ENCODE data around the gene STEAP1B.

STEAP1B gene

DNA sequence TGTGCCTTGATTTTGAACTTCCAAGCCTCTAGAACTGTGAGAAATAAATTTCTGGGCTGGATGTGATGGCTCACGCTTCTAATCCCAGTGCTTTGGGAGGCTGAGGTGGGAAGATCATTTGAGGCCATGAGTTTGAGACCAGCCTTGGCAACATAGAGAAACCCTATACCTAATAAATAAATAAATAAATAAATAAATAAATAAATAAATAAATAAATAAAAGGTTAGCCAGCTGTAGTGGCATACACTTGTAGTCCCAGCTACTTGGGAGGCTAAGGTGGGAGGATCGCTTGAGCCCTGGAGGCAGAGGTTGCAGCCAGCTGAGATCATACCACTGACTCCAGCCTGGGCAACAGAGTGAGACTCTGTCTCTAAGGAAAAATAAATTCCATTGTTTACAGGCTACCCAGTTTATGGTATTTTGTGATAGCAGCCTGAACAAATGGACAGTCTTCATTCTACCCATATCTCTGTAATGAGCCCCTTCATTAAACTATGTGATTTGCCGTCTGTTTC is 67.7 kb downstream of the STEAP1B start:
- no peak overlapping the region for H3K9ac ChIP-seq (ENCODE audit: insufficient read length, low read depth)
- no peak overlapping the region for H3K4me3 ChIP-seq (ENCODE audit: insufficient read length, low read depth)
- H3K27me3 ChIP-seq (ENCODE audit: insufficient read depth, insufficient read length) = no peaks in the 10 kb centered on the region
- no peak for TF ChIP-seq ZNF274 (IDR thresholded peaks at IDR 0.05; ENCODE audit: low read depth, low read length)
- no peak for TF ChIP-seq YY1 (IDR thresholded peaks at IDR 0.05; ENCODE audit: insufficient read depth, insufficient read length)
- TF ChIP-seq SUZ12 (IDR thresholded peaks at IDR 0.05; ENCODE audit: extremely low read depth, insufficient read depth, insufficient read length) = no peak
- H3K4me1 ChIP-seq (ENCODE audit: insufficient read depth, insufficient read length) = peaks cover 5% of the 10 kb centered on the region
- no peaks in the 10 kb centered on the region for H3K36me3 ChIP-seq (ENCODE audit: insufficient read depth, insufficient read length, low read length)
- H3K9me3 ChIP-seq (ENCODE audit: insufficient read depth, low read length) = no peaks in the 10 kb centered on the region
- no peak for DNase-seq (ENCODE audit: low read depth, low spot score)

DNA sequence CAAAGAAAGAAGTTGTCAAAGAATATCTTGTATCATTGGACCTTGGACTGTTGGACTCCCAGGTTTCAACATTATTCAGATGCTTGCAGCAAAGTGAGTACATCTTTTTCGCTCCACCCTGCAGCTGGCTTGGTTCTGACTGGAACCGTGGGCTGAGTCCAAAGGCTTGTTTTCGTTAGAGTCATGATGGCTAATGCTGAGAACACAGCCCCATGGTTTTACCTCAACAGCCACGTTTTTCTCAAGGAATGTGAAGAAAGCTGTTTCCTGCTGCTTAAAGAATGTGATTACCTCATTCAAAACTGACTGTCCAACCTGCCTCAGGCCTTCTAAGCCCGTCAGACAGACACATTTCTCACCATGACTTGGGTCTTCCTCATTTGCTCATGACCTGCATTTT is 69.5 kb downstream of the STEAP1B start:
- Histone ChIP-seq H3K4me1 (ENCODE audit: insufficient read depth, insufficient read length) (peaks cover 5% of the 10 kb centered on the region), H3K36me3 (ENCODE audit: insufficient read depth, insufficient read length, low read length) (no peaks in the 10 kb centered on the region), H3K4me3 (ENCODE audit: insufficient read length, low read depth) (no peak overlapping the region), H3K9me3 (ENCODE audit: insufficient read depth, low read length) (no peaks in the 10 kb centered on the region), H3K27me3 (ENCODE audit: insufficient read depth, insufficient read length) (no peaks in the 10 kb centered on the region), H3K9ac (ENCODE audit: insufficient read length, low read depth) (no peak overlapping the region)
- no peak for DNase-seq (ENCODE audit: low read depth, low spot score)
- no peak for TF ChIP-seq YY1 (IDR thresholded peaks at IDR 0.05; ENCODE audit: insufficient read depth, insufficient read length)
- no peak for TF ChIP-seq ZNF274 (IDR thresholded peaks at IDR 0.05; ENCODE audit: low read depth, low read length)
- no peak for TF ChIP-seq SUZ12 (IDR thresholded peaks at IDR 0.05; ENCODE audit: extremely low read depth, insufficient read depth, insufficient read length)

DNA sequence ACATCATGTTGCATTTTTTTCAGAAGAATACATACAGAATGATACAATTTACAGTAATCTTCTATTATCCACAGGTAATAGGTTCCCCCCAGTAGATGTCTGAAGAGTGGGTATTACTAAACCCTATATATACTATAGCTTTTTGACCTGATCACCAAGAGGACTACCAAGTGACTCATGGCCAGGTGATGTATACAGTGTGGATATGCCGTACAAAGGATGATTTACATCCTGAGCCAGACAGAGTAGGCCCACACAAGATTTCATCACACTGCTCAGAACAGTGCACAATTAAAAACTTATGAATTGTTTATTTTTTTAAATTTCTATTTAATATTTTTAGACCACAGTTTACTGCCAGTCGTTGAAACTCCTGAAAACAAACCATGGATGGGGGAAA is 70.6 kb downstream of the STEAP1B start:
- TF ChIP-seq ZNF274 (IDR thresholded peaks at IDR 0.05; ENCODE audit: low read depth, low read length) (no peak), SUZ12 (IDR thresholded peaks at IDR 0.05; ENCODE audit: extremely low read depth, insufficient read depth, insufficient read length) (no peak), YY1 (IDR thresholded peaks at IDR 0.05; ENCODE audit: insufficient read depth, insufficient read length) (no peak)
- H3K36me3 ChIP-seq (ENCODE audit: insufficient read depth, insufficient read length, low read length) = no peaks in the 10 kb centered on the region
- no peak overlapping the region for H3K4me3 ChIP-seq (ENCODE audit: insufficient read length, low read depth)
- peaks cover 5% of the 10 kb centered on the region for H3K4me1 ChIP-seq (ENCODE audit: insufficient read depth, insufficient read length)
- no peak for DNase-seq (ENCODE audit: low read depth, low spot score)
- no peak overlapping the region for H3K9ac ChIP-seq (ENCODE audit: insufficient read length, low read depth)
- H3K27me3 ChIP-seq (ENCODE audit: insufficient read depth, insufficient read length) = no peaks in the 10 kb centered on the region
- H3K9me3 ChIP-seq (ENCODE audit: insufficient read depth, low read length) = no peaks in the 10 kb centered on the region

DNA sequence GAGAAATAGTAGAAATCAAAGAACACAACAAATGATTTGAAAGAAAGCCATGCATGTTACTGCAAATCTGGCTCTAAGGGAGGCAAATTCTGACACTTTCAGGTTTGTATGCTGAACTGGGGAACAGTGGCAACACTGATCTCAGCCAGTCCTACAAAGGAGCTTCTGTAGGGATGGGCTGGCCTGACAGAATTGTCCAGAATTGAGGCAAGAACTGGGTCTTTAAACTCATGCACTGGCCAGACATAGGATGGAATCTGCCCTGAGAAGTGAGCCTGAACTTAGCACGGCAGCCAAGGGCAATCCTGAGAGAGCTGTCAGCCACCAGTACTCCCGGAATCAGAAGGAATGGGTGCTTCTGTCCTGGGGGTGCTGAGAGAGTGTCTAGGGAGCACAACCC is 72.1 kb downstream of the STEAP1B start:
- no peak for TF ChIP-seq YY1 (IDR thresholded peaks at IDR 0.05; ENCODE audit: insufficient read depth, insufficient read length)
- TF ChIP-seq SUZ12 (IDR thresholded peaks at IDR 0.05; ENCODE audit: extremely low read depth, insufficient read depth, insufficient read length) = no peak
- no peak for TF ChIP-seq ZNF274 (IDR thresholded peaks at IDR 0.05; ENCODE audit: low read depth, low read length)
- H3K4me3 ChIP-seq (ENCODE audit: insufficient read length, low read depth) = no peak overlapping the region
- H3K36me3 ChIP-seq (ENCODE audit: insufficient read depth, insufficient read length, low read length) = no peaks in the 10 kb centered on the region
- no peaks in the 10 kb centered on the region for H3K4me1 ChIP-seq (ENCODE audit: insufficient read depth, insufficient read length)
- no peak for DNase-seq (ENCODE audit: low read depth, low spot score)
- no peaks in the 10 kb centered on the region for H3K27me3 ChIP-seq (ENCODE audit: insufficient read depth, insufficient read length)
- no peak overlapping the region for H3K9ac ChIP-seq (ENCODE audit: insufficient read length, low read depth)
- no peaks in the 10 kb centered on the region for H3K9me3 ChIP-seq (ENCODE audit: insufficient read depth, low read length)

DNA sequence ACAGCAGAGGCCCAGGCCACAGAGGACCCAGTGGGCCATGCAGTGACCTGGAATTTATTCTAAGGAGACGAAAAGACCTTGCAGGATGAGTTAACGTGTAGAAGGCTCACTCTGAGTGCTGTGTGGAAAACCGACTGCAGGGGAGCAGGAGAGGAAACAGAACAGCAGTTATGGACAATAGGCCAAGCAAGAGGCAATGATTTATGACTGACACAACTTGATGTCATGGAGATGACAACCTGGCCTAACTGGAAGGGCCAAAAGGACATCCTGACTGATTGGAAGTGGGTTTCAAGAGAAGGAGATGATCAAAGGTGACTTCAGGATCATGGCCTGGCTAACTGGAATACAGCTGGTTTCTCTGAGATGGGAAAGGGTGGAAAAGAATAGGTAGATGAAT is 72.9 kb downstream of the STEAP1B start:
- H3K4me1 ChIP-seq (ENCODE audit: insufficient read depth, insufficient read length) = no peaks in the 10 kb centered on the region
- TF ChIP-seq SUZ12 (IDR thresholded peaks at IDR 0.05; ENCODE audit: extremely low read depth, insufficient read depth, insufficient read length) (no peak), YY1 (IDR thresholded peaks at IDR 0.05; ENCODE audit: insufficient read depth, insufficient read length) (no peak), ZNF274 (IDR thresholded peaks at IDR 0.05; ENCODE audit: low read depth, low read length) (no peak)

DNA sequence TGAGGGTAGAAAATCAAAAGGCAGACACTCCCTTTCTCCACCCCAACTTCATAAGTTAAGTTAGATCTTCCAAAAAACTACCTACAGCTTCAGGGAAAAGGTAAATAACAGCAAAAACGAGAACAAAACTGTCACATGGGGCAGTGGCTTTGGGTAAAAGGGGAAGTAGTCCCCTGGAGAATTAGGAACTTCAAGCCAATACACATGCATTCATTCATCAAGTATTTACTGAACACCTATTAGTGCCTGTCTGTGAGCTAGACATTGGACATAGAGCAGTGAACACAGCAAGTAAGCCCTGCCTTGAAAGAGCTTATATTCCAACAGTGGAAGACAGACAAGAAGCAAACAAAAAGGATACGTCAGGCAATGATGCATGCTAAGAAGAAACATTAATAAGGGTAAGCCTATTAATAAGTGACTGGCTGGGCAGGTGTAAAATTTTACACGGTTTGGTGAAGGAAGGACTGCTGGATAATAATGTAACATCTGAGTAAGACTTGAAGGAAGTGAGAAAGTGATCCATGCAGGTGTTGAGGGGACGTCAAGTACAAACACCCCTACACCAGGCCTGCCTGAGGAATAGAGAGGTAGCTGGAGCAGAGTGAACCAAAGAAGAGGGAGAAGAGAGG is 73.4 kb downstream of the STEAP1B start:
- H3K36me3 ChIP-seq (ENCODE audit: insufficient read depth, insufficient read length, low read length) = no peaks in the 10 kb centered on the region
- no peaks in the 10 kb centered on the region for H3K9me3 ChIP-seq (ENCODE audit: insufficient read depth, low read length)

More for the DNA sequence above, 72.9 kb downstream of the STEAP1B start:
- Histone ChIP-seq H3K9ac (ENCODE audit: insufficient read length, low read depth) (no peak overlapping the region), H3K36me3 (ENCODE audit: insufficient read depth, insufficient read length, low read length) (no peaks in the 10 kb centered on the region), H3K9me3 (ENCODE audit: insufficient read depth, low read length) (no peaks in the 10 kb centered on the region), H3K4me3 (ENCODE audit: insufficient read length, low read depth) (no peak overlapping the region), H3K27me3 (ENCODE audit: insufficient read depth, insufficient read length) (no peaks in the 10 kb centered on the region)
- no peak for DNase-seq (ENCODE audit: low read depth, low spot score)

DNA sequence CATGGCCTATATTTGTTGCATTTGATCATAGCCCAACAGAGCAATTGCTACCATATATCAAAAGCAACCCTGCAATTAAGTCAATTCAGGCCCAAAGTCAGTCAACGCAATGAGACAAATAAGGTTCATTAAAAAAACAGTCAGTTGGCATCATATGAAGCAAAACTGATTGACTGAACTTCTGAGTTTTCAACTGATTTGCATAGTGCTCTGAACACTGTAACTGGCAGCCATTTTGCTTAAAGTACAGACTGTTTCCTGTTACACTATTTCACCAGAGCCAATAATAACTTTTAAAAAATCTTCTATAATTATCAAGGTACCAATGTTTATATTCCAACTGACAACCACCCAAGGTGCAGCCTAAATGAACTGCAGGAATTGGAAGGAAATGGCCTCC is 74.6 kb downstream of the STEAP1B start:
- Histone ChIP-seq H3K4me1 (ENCODE audit: insufficient read depth, insufficient read length) (no peaks in the 10 kb centered on the region), H3K9me3 (ENCODE audit: insufficient read depth, low read length) (no peaks in the 10 kb centered on the region), H3K4me3 (ENCODE audit: insufficient read length, low read depth) (no peak overlapping the region), H3K36me3 (ENCODE audit: insufficient read depth, insufficient read length, low read length) (no peaks in the 10 kb centered on the region), H3K9ac (ENCODE audit: insufficient read length, low read depth) (no peak overlapping the region), H3K27me3 (ENCODE audit: insufficient read depth, insufficient read length) (no peaks in the 10 kb centered on the region)
- TF ChIP-seq ZNF274 (IDR thresholded peaks at IDR 0.05; ENCODE audit: low read depth, low read length) = no peak
- TF ChIP-seq YY1 (IDR thresholded peaks at IDR 0.05; ENCODE audit: insufficient read depth, insufficient read length) = no peak
- TF ChIP-seq SUZ12 (IDR thresholded peaks at IDR 0.05; ENCODE audit: extremely low read depth, insufficient read depth, insufficient read length) = no peak
- DNase-seq (ENCODE audit: low read depth, low spot score) = no peak

More for the DNA sequence above, 73.4 kb downstream of the STEAP1B start:
- no peak overlapping the region for H3K4me3 ChIP-seq (ENCODE audit: insufficient read length, low read depth)
- H3K27me3 ChIP-seq (ENCODE audit: insufficient read depth, insufficient read length) = no peaks in the 10 kb centered on the region
- H3K9ac ChIP-seq (ENCODE audit: insufficient read length, low read depth) = no peak overlapping the region
- TF ChIP-seq SUZ12 (IDR thresholded peaks at IDR 0.05; ENCODE audit: extremely low read depth, insufficient read depth, insufficient read length) (no peak), ZNF274 (IDR thresholded peaks at IDR 0.05; ENCODE audit: low read depth, low read length) (no peak), YY1 (IDR thresholded peaks at IDR 0.05; ENCODE audit: insufficient read depth, insufficient read length) (no peak)
- DNase-seq (ENCODE audit: low read depth, low spot score) = no peak
- no peaks in the 10 kb centered on the region for H3K4me1 ChIP-seq (ENCODE audit: insufficient read depth, insufficient read length)
